Endothelial cell of umbilical vein (primary cell): ENCODE results near the gene ARL10. TPM values are rescaled to one million over a fixed set of nuclear protein-coding genes. Genes with fewer than 3 reads are reported as not detected.

Source experiments
- BruUV-seq: library from RNA; stranded (reverse); fragments of 400-500 nt; replicated peaks from 2 replicates; lab custom pipeline; 2021; lab: Mats Ljungman, UMichigan
- CTCF ChIA-PET: fragments of 300-600, 350-600 bp; sonication (Branson Sonifier 250); formaldehyde crosslinking; loops from one replicate; lab custom pipeline; 2021; ENCODE audit warnings: antibody characterized with exemption, inconsistent platforms; lab: Charles Lee
- POLR2A ChIA-PET: fragments of 300-600, 350-600 bp; sonication (Branson Sonifier 250); formaldehyde crosslinking; loops from one replicate; lab custom pipeline; 2021; ENCODE audit warnings: antibody characterized with exemption, inconsistent platforms; lab: Charles Lee
- DNase-seq: peaks from one replicate; pipeline ENCODE4 v3.0.0-alpha.2; 2011; ENCODE audit warnings: low read depth, low spot score
- FAIRE-seq: peaks from 2 replicates; lab custom pipeline; 2011; peaks lifted over from hg19 to GRCh38; lab: Jason Lieb, UNC
- H2AFZ ChIP-seq: 2 replicates; pipeline ENCODE4 v1.6.0; 2012; ENCODE audit warnings: low read depth, low read length, control low read depth, inconsistent platforms
- H3K27ac ChIP-seq: 2 replicates; pipeline ENCODE4 v1.5.1; 2011; ENCODE audit warnings: low read depth, mild to moderate bottlenecking, control low read depth, low read length, moderate library complexity; ENCODE audit not compliant: insufficient read depth
- H3K27me3 ChIP-seq, 2 experiments: 2 replicates each; pipeline versions ENCODE4 v1.6.0 to v1.6.1; 2011; ENCODE audit warnings: low read length in 2 of 2, mixed read lengths in 1 of 2; ENCODE audit not compliant: control insufficient read depth in 2 of 2, insufficient read depth in 2 of 2
- H3K36me3 ChIP-seq, 2 experiments: 2 replicates in 1 of 2; 3 replicates in 1 of 2; pipeline ENCODE4 v1.5.1; 2011; ENCODE audit warnings: low read length in 2 of 2, mild to moderate bottlenecking in 1 of 2, moderate library complexity in 1 of 2; ENCODE audit not compliant: control insufficient read depth in 2 of 2, insufficient read depth in 2 of 2; ENCODE audit errors: extremely low read depth in 1 of 2
- H3K4me1 ChIP-seq: 3 replicates; pipeline ENCODE4 v1.5.1; 2011; ENCODE audit warnings: mild to moderate bottlenecking, low read length; ENCODE audit not compliant: control insufficient read depth, insufficient read depth; ENCODE audit errors: extremely low read depth
- H3K4me2 ChIP-seq: 2 replicates; pipeline ENCODE4 v1.6.1; 2011; ENCODE audit warnings: low read length, control low read depth, mixed read lengths; ENCODE audit not compliant: insufficient read depth
- H3K4me3 ChIP-seq, 3 experiments: fragments of 200-600 bp in 1 of 3; sonication (generic), shearing (Covaris generic) in 1 of 3; replicated peaks in 1 of 3; 2 replicates each; pipeline ENCODE4 v1.5.1; 2011 to 2016; ENCODE audit warnings: control low read depth in 3 of 3, low read length in 3 of 3, mild to moderate bottlenecking in 2 of 3, inconsistent platforms in 1 of 3, low read depth in 1 of 3, moderate library complexity in 1 of 3; ENCODE audit not compliant: insufficient read depth in 1 of 3
- H3K79me2 ChIP-seq: 2 replicates; pipeline ENCODE4 v1.6.0; 2012; ENCODE audit warnings: low read length, inconsistent platforms; ENCODE audit not compliant: control insufficient read depth, insufficient read depth
- H3K9ac ChIP-seq: replicated peaks from 2 replicates; pipeline ENCODE3; 2011; ENCODE audit warnings: low read length, control low read depth; ENCODE audit not compliant: insufficient read depth; ENCODE audit errors: extremely low read depth
- H3K9me1 ChIP-seq: replicated peaks from 3 replicates; pipeline ENCODE4 v1.6.0; 2011; ENCODE audit warnings: mild to moderate bottlenecking, low read length; ENCODE audit not compliant: control insufficient read depth, insufficient read depth; ENCODE audit errors: extremely low read depth
- H3K9me3 ChIP-seq: replicated peaks from 2 replicates; pipeline ENCODE4 v1.5.1; 2012; ENCODE audit warnings: low read length, inconsistent platforms; ENCODE audit not compliant: control insufficient read depth, insufficient read depth
- H4K20me1 ChIP-seq: replicated peaks from 2 replicates; pipeline ENCODE3; 2011; ENCODE audit warnings: mild to moderate bottlenecking, low read length; ENCODE audit not compliant: control insufficient read depth, insufficient read depth; ENCODE audit errors: extremely low read depth
- CTCF ChIP-seq, 2 donors: IDR thresholded peaks; 1 replicate in 1 of 2; 2 replicates in 1 of 2; pipeline ENCODE4 v1.5.1; 2011; ENCODE audit warnings: low read length in 2 of 2, mild to moderate bottlenecking in 2 of 2, moderate library complexity in 2 of 2, control low read depth in 1 of 2, inconsistent platforms in 1 of 2, low read depth in 1 of 2; ENCODE audit not compliant: insufficient read depth in 1 of 2; ENCODE audit errors: extremely low read depth in 1 of 2
- EZH2 ChIP-seq: IDR thresholded peaks from 2 replicates; pipeline ENCODE4 v1.6.1; 2012; ENCODE audit warnings: borderline replicate concordance, low read depth, mild to moderate bottlenecking, moderate library complexity, low read length, inconsistent platforms; ENCODE audit not compliant: severe bottlenecking
- FOS ChIP-seq: IDR thresholded peaks from 2 replicates; pipeline ENCODE4 v1.6.1; 2011; ENCODE audit warnings: mild to moderate bottlenecking, low read length, moderate library complexity, borderline replicate concordance; ENCODE audit not compliant: insufficient read depth
- GATA2 ChIP-seq: IDR thresholded peaks from 2 replicates; pipeline ENCODE4 v1.7.0; 2011; ENCODE audit warnings: low read depth, mild to moderate bottlenecking, moderate library complexity, mixed read lengths, low read length; ENCODE audit not compliant: insufficient read length, insufficient read depth
- JUN ChIP-seq: IDR thresholded peaks from 2 replicates; pipeline ENCODE4 v1.6.1; 2011; ENCODE audit warnings: borderline replicate concordance, low read depth; ENCODE audit not compliant: insufficient read length, insufficient read depth
- MAX ChIP-seq: IDR thresholded peaks from 2 replicates; pipeline ENCODE4 v1.6.1; 2011; ENCODE audit not compliant: insufficient read depth, insufficient read length
- MYC ChIP-seq: IDR thresholded peaks from one replicate; pipeline ENCODE4 v1.6.1; 2011; ENCODE audit warnings: mild to moderate bottlenecking, low read depth, low read length
- POLR2A ChIP-seq: IDR thresholded peaks from 2 replicates; pipeline ENCODE4 v1.6.1; 2012; ENCODE audit warnings: low read depth, mild to moderate bottlenecking, control low read depth, low read length
- POLR2AphosphoS5 ChIP-seq: IDR thresholded peaks from 2 replicates; pipeline ENCODE4 v1.6.1; 2012; ENCODE audit warnings: low read depth, mild to moderate bottlenecking, control low read depth, low read length, moderate library complexity; ENCODE audit not compliant: insufficient read depth
- dilution Hi-C: fragments of 300-500 bp; cut with MboI; formaldehyde crosslinking; loops from one replicate; pipeline ENCODE4 v1.15.0; 2019; ENCODE audit warnings: low sequenced_read_pairs; ENCODE audit not compliant: extremely low pct_ligation_motif_present
- intact Hi-C: fragments of 100-400 bp; cut with micrococcal nuclease; formaldehyde crosslinking; loops from one replicate; pipeline ENCODE4 v1.10.0; 2022
- polyA plus RNA-seq, 4 experiments: library from polyadenylated mRNA; depleted of rRNA in 3 of 4; stranded (reverse) in 3 of 4; unstranded in 1 of 4; fragments of >200 nt; gene quantifications; 2 replicates each; pipeline versions ENCODE4 v1.2.1 to v1.2.3, GENCODE V29; 2011 to 2012; ENCODE audit warnings: missing spikeins in 1 of 4
- total RNA-seq: library from RNA; stranded (reverse); gene quantifications from 2 replicates; pipeline ENCODE4 v1.2.3, GENCODE V29; 2021

ARL10 gene
- total and polyA plus RNA-seq, 2 donors (not counting 3 experiments of a cell fraction or from before 2014, with no cell fraction given): 7.7 to 20.7 TPM

- CTCF ChIA-PET: interaction anchor here (1.0 kb wide), 1 partner anchor 683 kb away, joined by 3 read pairs; no protein-coding TSS in a partner anchor
Measured at GRCh38 chr5:176412517-176413254, 47.4 kb downstream of the ARL10 start.

GRCh38 chr5:176413255-176413565 is 47.9 kb downstream of the ARL10 start:
- H4K20me1 ChIP-seq: no peaks in the 10 kb centered on the region
- H3K9me3 ChIP-seq: no peaks in the 10 kb centered on the region
- TF ChIP-seq MAX (no peak), EZH2 (no peak), GATA2 (no peak), JUN (no peak), FOS (no peak), POLR2AphosphoS5 (no peak), MYC (no peak), POLR2A (no peak), CTCF (IDR thresholded peaks at IDR 0.05; ENCODE audit: extremely low read depth in 1 of 2, insufficient read depth in 1 of 2, low read depth in 1 of 2, low read length in 2 of 2) (no peak)
- DNase-seq (no peak), FAIRE-seq (no peak)
- H3K4me2 ChIP-seq: no peak overlapping the region
- peaks cover 12% of the 10 kb centered on the region for H3K4me1 ChIP-seq
- H3K4me3 ChIP-seq: no peak overlapping the region
- no peaks in the 10 kb centered on the region for H3K27me3 ChIP-seq
- H3K9me1 ChIP-seq: no peaks in the 10 kb centered on the region
- no peak overlapping the region for H2AFZ ChIP-seq
- dilution Hi-C loops: no loop called here
- ChIA-PET CTCF (interaction anchor here (1.1 kb wide), 1 partner anchor 130 kb away, joined by 3 read pairs; no protein-coding TSS in a partner anchor), POLR2A (no interaction called here)
- no peak overlapping the region for H3K27ac ChIP-seq
- no TSS peak for BruUV-seq
- H3K79me2 ChIP-seq: peaks cover 15% of the 10 kb centered on the region
- no peak overlapping the region for H3K9ac ChIP-seq
- intact Hi-C loops: no loop called here
- peaks cover 2 to 3% of the 10 kb centered on the region in 2 experiments for H3K36me3 ChIP-seq

More at GRCh38 chr5:176412517-176413254, 47.4 kb downstream of the ARL10 start:
- TF ChIP-seq JUN (no peak), EZH2 (no peak), MYC (no peak), POLR2AphosphoS5 (no peak), FOS (no peak), GATA2 (no peak), MAX (no peak), POLR2A (no peak)
- Histone ChIP-seq H3K4me1 (peaks cover 12% of the 10 kb centered on the region), H2AFZ (no peak overlapping the region), H3K9ac (no peak overlapping the region), H3K27me3 (no peaks in the 10 kb centered on the region), H3K9me1 (no peaks in the 10 kb centered on the region), H3K36me3 (peaks cover 2 to 3% of the 10 kb centered on the region in 2 experiments), H3K4me2 (no peak overlapping the region), H3K9me3 (no peaks in the 10 kb centered on the region), H3K27ac (no peak overlapping the region), H3K4me3 (no peak overlapping the region), H3K79me2 (peaks cover 15% of the 10 kb centered on the region), H4K20me1 (no peaks in the 10 kb centered on the region)
- FAIRE-seq (no peak), DNase-seq (no peak)
- BruUV-seq: no TSS peak
- POLR2A ChIA-PET: no interaction called here
- intact Hi-C loops (no loop called here), dilution Hi-C loops (no loop called here)
